ELR (cell line): ENCODE data around the gene WDPCP.
"Not testable (repeated sequence)": the region's sequence is repeated elsewhere in the genome, so short reads cannot be mapped to it uniquely, and the experiment has no call there.

Experiments
- DNase-seq: peaks from one replicate; pipeline ENCODE4 v3.0.0-alpha.2; 2015; ENCODE audit warnings: low read depth

WDPCP gene

DNA sequence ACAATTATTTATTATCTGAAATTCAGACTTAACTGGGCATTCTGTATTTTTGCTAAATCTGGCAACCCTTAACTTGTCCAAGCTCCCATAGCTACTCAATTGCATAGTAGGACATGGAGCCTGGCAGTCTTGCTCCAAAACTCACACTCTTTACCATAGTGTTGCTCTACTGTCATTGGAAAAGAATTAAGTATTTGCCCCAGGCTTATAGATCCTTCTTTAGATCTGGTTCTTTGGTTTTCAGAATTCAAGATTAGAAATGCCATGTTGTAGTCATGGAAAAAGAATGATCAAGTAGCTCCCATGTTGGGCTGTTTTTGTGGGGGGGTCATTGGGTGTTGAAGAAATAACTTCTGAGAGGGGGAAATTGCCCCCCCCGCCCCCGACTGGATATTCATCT, 240.9 kb downstream of the WDPCP start:
- DNase-seq: no peak

DNA sequence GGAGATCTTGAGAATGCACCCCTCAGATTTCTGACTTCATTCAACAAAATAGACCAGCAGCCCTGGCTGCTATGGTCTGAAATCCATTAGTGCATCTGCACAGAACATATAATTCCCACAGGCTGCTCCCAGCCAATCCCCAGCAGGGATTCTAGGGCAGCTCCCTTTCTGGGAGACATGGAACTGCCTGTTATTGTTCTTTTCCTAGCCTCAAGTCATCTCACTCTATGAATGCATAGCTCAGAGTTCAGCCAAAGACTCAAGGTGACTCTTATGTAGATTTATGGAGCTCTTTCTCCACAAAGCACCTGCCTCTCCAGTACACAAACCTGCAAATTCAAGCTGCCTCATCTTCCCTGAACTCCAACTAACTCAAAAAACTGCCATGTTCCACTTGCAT, 241.9 kb downstream of the WDPCP start:
- DNase-seq: no peak

DNA sequence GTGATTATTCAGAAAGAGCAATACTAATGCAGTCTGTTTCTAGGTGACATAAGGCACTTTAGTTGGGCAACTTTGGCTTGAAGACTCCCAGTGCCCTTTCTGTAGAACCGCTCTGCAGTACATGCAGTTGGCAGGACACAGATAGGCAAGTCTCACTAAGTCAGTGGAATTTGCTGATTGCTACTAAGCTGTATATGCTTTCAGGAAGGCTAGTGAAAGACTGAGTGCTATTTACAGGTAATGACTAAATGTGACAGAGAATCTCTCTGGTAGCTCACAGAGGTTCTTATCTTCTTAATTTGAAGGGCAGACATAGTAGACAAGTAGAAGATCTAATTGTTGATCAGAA, 243.0 kb downstream of the WDPCP start:
- no peak for DNase-seq

DNA sequence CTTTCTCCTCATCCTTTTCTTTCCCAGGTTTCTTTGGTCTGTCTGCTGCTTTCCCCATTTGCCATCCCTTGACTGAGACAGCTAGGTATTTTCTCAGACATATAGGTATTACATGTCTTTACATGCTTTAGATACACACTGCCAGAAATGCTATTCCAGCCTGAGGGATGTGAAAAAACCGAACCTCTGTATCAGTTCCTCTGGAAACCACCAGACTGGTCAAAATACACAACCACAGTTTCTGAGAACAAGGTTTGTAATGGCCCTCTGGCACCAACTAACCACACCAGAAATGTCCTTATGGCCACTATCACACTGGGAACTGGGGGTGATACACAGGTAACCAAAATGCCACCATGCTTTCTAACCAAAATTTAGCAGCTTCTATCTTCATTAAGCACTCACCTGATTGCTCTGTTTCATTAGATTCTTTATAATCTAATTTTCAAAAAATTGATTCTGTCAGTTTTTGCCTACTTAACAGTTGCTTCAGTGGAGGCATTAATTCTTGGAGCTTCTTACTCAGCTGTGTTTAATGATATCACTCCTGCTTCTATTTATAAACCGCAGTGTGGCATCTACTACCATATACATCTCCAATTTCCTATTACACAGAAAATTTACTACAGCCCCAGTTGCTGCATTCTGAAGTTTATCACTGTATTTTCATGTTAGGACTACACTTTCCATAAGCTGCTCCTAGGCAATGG, 243.5 kb downstream of the WDPCP start:
- DNase-seq: no peak

DNA sequence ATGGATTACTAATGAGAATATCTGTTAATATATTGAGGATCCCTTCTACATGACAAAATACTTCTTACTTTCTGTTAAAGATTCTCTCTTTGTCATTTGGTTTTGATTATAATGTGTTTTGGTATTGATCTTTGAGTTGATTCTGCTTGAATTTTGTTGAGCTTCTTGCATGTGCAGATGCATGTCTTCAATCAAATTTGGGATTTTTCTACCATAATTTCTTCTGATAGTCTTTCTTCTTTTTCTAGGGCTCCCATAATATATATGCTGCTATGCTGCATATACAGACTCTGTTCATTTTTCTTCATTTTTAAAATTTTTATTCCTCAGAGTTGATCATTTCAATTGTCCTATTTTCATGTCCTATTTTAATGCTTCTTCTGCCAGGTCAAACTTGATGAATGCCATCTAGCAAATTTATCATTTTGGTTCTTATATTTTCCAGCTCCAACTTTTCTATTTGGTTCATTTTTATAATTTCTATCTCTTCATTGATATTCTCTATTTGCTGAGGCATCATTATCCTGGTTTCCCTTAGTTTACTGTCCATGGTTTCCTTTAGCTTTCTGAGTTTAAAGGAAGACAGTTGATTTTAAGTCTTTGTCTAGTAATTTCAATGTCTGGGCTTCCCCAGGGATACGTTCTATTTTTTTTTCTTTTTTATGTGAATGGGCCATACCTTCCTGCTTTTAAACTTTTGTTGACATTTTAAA, 244.7 kb downstream of the WDPCP start:
- no peak for DNase-seq

DNA sequence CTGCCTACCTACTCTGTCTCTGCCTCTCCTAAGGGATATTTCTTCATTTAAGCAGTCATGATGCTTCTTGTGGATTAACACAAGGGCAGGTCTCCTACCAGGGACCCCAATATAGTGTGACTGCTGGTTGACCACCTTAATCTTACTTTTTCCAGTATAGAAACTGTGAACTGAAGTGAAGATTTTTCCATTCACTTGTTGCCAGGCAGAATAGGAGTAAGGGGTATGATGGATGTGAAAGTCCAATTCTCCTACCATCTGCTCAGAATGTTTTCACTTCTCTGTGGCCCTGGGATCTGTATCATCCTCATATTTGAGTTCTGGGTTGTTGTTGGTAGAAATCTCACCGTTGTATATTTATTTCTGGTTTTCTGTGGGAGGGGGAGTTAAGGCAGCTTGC, 247.8 kb downstream of the WDPCP start:
- no peak for DNase-seq

DNA sequence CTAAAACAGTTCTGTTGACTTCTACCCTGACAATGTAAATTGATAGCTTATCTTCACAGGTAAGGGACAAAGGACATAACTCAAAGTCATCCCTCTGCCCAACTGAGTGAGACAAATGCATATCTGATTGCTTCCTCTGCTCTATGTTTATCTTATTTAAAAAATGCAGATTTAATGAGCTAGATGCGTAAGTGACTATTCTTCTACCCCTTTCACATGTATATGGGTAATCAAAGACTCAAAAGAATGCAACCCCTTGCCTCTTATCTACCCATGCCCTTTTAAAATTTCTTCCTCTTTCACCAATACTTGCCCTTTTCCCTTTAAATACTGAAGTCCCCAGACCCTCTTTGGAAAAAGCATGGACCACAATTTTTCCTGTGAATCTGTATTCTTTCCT, 253.4 kb downstream of the WDPCP start:
- no peak for DNase-seq

DNA sequence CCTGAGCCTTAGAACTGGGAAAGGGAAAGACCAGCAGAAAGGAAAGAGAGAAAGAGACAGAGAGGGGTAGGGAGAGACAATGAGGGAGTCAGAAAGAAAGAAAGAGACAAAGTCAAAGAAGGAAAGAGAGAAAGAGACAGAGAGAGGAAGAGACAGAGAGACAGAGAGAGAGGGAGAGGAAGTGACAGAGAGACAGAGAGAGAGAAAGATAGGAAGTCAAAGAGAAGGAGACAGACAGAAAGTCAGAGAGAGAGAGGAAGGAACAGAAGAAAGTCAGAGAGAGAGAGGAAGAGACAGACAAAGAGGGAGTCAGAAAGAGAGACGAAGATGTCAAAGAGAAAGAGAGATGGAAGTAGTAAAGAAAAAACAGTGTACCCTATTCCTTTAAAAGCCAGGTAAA, 261.8 kb downstream of the WDPCP start:
- DNase-seq: no peak

DNA sequence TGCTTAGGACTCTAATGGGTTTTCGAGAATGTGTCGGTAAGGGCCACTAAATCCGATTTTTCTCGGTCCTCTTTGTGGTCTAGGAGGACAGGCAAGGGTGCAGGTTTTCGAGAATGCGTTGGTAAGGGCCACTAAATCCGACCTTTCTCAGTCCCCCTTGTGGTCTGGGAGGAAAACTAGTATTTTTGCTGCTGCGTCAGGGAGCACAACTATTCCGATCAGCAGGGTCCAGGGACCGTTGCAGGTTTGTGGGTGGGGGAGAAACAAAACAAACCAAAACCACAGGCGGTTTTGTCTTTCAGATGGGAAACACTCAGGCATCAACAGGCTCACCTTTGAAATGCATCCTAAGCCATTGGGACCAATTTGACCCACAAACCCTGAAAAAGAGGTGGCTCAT, 264.6 kb downstream of the WDPCP start:
- DNase-seq: not testable (repeated sequence)

DNA sequence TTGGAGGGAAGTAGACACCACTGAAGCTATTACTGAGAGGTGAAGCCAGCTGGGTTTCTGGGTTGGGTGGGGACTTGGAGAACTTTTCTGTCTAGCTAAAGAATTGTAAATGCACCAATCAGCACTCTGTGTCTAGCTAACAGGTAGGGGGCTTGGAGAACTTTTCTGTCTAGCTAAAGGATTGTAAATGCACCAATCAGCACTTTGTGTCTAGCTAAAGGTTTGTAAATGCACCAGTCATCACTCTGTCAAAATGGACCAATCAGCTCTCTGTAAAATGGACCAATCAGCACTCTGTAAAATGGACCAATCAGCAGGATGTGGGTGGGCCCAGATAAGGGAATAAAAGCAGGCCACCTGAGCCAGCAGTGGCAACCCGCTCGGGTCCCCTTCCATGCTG, 266.3 kb downstream of the WDPCP start:
- not testable (repeated sequence) for DNase-seq

DNA sequence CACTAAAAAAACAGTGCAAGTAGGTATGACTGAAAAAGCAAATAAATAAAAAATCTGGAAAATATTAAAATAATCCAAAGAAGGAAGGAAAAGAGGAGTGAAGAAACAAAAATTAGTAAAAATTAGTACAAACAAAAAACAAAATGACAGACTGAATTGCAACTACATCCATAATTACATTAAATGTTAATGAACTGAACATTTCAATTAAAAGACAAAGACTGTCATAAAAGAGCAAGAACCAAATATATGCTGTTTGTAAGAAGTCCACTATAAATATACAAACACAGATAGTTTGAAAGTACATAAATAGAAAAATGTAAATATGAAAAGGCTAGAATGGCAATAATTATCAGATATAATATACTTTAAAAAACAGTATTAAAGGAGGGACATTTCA, 267.6 kb downstream of the WDPCP start:
- DNase-seq: no peak

DNA sequence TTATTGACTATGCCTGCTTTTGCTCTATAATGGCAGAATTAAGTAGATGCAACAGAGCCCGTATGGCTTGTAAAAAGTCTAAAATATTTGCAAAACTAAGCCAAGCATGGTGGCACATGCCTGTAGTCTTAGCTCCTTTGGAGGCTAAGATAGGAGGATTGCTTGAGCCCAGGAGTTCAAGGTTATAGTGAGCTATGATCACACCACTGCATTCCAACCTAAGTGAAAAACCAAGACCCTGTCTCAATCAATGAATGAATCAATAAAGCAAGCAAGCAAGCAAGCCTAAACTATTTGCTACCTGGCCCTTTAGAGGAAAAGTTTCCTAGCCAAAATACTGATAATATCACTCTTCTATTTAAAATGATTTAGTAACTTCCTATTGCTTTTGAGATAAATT, 277.7 kb downstream of the WDPCP start:
- DNase-seq: no peak

DNA sequence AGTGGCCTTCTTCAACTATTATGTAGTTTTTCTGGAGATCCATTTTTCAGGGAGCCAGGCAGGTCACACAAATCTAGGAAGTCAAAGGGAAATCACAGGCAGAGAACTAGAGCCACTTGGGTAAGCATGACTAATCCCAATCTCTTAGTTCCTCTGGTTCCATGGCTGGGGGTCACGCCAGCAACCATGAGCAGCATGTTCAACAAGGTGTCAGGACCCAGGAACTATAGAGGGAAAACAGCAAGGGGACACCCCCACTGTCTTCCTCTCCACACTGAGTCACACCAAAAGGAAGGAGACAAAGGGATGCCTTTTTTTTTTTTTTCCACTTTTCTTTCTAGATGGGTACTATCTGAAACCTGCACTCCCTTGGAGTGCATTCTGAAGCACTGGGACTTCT, 286.8 kb downstream of the WDPCP start:
- peak; percentile 2 for DNase-seq

DNA sequence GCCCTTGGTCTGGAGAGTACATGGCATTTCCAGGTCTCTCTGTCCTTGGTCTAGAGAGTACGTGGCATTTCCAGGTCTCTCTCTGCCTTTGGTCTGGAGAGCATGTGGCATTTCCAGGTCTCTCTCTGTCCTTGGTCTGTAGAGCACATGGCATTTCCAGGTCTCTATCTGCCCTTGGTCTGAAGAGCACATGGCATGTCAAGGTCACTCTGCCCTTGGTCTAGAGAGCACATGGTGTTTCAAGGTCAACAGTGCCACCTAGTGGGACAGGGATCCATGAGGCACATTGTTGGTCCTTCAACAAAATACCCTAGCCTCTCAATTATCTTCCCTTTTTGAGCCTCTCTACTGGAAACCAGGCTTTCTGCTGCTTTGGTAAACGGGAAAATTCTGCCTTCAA, 287.4 kb downstream of the WDPCP start:
- peak; percentile 5 for DNase-seq

DNA sequence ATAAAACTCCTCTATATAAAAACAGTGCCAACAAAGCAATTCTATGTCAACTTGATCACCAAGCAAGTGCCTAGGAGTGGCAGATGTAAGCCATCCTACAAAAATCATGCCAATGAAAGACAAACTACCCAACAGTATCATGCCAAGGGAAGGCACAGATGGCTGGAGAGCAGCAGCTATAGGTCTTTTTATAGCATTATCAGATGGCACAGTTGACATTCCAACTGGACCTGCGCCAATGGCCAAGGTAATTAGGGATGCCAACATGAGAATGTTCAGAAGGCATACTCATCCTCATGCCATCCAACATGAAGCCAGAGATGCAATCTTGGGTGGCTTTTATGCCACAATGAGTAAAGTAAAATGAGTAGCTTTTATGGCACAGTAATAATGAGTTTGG, 300.3 kb downstream of the WDPCP start:
- no peak for DNase-seq

DNA sequence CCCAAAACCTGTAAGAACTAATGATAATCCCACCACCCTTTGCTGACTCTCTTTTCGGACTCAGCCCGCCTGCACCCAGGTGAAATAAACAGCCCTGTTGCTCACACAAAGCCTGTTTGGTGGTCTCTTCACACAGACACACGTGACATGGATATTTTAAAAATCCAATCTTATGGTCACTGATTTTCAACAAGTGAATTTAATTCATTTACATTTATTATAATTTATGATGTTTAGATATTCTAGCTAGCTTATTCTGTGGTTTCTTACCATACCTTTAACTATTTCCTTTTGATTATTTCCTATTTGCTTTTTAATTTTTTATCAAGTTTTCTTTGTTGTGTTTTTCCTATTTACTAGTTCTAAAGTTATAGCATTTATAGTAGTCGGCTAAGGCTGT, 301.8 kb downstream of the WDPCP start:
- not testable (repeated sequence) for DNase-seq

DNA sequence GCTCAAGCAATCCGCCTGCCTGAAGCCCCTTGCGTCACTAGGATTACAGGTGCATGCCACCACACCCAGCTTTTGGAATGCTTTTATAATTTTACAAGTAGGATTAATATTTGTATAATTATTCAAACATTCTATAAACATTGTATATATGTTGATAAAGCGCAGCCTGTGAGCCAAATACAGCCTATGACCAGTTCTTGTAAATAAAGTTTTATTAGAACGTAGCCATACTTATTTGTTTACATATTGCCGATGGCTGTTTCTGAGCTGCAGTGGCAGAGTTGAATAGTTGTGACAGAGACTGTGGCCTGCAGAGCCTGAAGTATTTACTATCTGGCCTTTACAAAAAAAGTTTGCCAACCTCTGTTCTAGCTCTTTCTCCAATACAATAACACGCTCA, 305.0 kb downstream of the WDPCP start:
- no peak for DNase-seq

DNA sequence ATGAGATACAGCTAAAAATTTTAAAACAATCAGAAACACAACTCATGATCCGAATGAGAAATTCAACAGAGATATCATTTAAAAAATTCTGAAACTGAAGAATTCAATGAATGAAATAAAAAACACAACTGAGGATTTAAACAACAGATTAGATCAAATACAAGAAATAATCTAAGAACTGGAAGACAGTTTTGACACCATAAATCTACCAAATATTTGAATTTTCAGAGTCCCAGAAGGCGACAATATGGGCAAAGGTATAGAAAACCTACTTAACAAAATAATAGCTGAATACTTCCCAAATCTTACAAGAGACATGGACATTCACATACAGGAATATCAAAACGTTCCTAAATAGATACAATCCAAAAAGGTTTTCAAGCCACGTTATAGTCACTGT, 315.7 kb downstream of the WDPCP start:
- no peak for DNase-seq

DNA sequence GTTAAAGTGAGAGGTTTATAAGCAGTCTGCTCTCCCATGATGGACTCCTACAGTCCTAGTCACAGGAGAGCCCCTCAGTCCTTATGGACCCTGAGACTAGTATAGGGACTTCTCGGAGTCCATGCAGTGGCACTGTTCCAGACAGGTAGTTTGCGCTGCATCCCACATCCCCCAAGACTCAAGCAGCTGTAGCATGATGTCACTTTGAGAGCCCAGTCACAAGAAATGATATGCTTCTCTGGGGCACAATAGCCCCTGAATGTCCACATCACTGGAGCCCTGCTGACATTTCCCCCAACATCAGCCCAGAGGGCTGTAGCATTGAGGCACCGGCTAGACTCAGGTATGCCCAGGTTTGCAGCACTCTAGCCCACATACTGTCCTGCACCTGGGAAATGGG, 317.6 kb downstream of the WDPCP start:
- DNase-seq: no peak

DNA sequence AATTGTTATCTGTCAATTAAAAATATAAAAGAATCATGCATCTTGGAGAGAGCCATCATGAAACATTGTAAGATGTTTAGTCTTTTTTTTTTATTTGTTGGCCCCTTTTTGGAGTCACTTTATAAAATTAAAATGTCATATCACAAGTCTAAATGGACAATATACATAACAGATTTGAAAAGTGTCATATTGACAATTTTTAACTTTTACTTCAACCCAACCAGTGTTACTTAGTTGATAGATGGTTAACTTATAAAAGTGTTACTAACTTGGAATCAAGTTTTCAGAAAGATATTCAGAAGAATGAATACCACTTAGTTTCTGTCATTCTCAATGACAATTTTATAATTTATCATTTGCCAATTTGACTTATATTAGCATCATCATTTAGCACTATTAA, 319.3 kb downstream of the WDPCP start:
- DNase-seq: no peak

DNA sequence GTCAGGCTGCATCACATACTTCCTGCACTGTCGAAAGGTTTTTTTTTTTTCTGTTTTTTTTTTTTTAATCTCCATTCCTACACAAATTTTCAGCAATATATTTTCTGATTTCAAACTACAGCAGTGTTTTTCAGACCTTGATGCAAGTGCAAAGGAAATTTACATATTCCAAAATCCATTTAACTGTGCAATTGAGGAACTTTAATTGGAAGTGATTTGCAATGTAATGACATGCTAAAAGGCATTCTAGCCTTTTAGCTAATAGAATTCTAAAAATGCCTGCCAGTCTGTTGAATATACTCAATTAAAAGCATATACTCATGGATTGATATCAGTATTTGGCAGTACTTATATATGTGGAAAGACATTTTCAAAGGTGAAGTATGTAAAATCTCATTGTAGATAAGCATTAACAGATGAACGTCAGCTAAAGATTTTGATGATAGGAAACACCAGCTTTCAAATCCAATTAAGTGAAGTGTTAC, 327.1 kb downstream of the WDPCP start:
- DNase-seq: no peak

DNA sequence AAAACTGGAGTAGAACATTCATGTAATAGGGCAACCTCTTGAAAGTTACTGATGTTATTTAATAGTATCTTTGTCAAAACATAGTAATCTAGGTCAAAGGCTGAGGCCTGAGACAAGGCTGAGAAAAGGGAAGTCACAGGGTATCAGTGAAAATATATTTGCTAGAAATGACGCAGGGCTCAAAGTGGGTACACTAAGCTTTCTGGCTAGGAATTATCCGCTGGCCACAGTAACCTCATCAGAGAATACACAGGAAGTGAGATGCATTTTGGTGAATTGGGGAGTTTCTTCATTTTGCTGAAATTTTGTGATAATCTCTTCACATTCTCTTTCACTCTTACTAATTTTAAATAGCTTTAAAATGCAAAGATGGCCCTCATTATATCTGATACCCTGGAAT, 330.8 kb downstream of the WDPCP start:
- no peak for DNase-seq

DNA sequence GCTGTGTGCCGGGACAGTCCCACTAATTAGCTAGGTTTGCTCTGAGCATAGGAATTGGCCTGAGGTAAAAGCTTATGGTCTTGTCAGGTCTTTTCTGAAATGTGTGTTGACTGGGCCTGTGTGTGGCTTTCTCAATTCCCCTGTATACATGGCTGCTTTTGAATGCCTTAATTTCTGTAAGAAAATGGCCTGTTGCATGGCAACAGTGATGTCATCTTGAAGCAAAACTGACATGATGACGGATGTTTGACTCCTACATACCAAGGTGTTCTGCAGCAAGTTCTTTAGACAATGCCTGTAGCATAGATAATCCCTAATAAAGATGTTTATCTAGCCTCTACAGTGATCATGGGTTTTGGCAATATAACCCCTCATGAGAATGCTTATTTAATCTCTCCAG, 339.1 kb downstream of the WDPCP start:
- DNase-seq: no peak

DNA sequence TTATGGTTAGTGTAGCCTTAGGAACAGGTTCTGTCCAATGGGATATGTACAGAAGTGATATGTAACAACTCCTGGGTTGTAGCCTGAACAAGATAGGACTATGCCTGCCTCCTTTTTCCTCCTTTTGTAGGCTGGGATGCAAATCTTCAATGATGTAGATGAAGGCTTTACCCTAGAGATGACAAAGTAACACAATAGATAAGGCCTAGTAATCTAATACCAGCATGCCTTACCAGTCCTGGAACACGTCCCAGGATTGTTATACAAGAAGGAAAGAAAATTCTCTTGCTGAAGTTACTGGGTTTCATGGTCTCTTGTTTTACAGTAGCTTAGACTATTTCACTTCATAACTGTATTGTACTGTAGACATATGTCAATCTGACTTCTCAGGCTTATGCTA, 345.5 kb downstream of the WDPCP start:
- DNase-seq: no peak
